HG02852 (cell line): Measurements from ENCODE around the gene PRSS38.
"Not testable (repeated sequence)": the region's sequence is repeated elsewhere in the genome, so short reads cannot be mapped to it uniquely, and the experiment has no call there.

Experiments
- ATAC-seq: cut with Tn5 transposase; IDR thresholded peaks from one replicate; pipeline ENCODE4 v1.9.1; 2021; ENCODE audit warnings: mild to moderate bottlenecking, moderate library complexity; ENCODE audit not compliant: unreplicated experiment

PRSS38 gene

GRCh38 chr1:227838181-227838580 lies 22.7 kb downstream of the PRSS38 start:
- ATAC-seq: no peak

- no peak for ATAC-seq
These were observed 25.6 kb downstream of the PRSS38 start for GRCh38 chr1:227841096-227841495.

- no peak for ATAC-seq
These were observed 29.1 kb downstream of the PRSS38 start for GRCh38 chr1:227844320-227845146.

GRCh38 chr1:227845147-227845458 lies 29.6 kb downstream of the PRSS38 start:
- no peak for ATAC-seq

GRCh38 chr1:227845519-227845918 lies 30.0 kb downstream of the PRSS38 start:
- no peak for ATAC-seq

- ATAC-seq: no peak
These were observed 30.9 kb downstream of the PRSS38 start for GRCh38 chr1:227846265-227846858.

GRCh38 chr1:227847046-227847445 lies 31.6 kb downstream of the PRSS38 start:
- not testable (repeated sequence) for ATAC-seq

GRCh38 chr1:227848430-227848932 lies 33.0 kb downstream of the PRSS38 start:
- no peak for ATAC-seq

GRCh38 chr1:227849251-227849650 lies 33.8 kb downstream of the PRSS38 start:
- ATAC-seq: no peak

- ATAC-seq: no peak
These were observed 38.7 kb downstream of the PRSS38 start for GRCh38 chr1:227854189-227854588.

- no peak for ATAC-seq
These were observed 40.2 kb downstream of the PRSS38 start for GRCh38 chr1:227855687-227856086.

GRCh38 chr1:227856147-227856858 lies 40.8 kb downstream of the PRSS38 start:
- no peak for ATAC-seq

GRCh38 chr1:227864882-227865281 lies 49.4 kb downstream of the PRSS38 start:
- ATAC-seq: no peak

GRCh38 chr1:227869279-227869842 lies 53.9 kb downstream of the PRSS38 start:
- no peak for ATAC-seq

GRCh38 chr1:227869851-227870305 lies 54.4 kb downstream of the PRSS38 start:
- no peak for ATAC-seq

- no peak for ATAC-seq
These were observed 54.9 kb downstream of the PRSS38 start for GRCh38 chr1:227870366-227870765.

- not testable (repeated sequence) for ATAC-seq
These were observed 56.4 kb downstream of the PRSS38 start for GRCh38 chr1:227871892-227872291.

- not testable (repeated sequence) for ATAC-seq
These were observed 62.3 kb downstream of the PRSS38 start for GRCh38 chr1:227877810-227878209.

GRCh38 chr1:227880342-227880924 lies 65.0 kb downstream of the PRSS38 start:
- ATAC-seq: no peak

GRCh38 chr1:227883073-227883520 lies 67.6 kb downstream of the PRSS38 start:
- ATAC-seq: no peak
